CD8-positive, alpha-beta memory T cell (primary cell): ENCODE results near the gene C1orf174. TPM values are rescaled to one million over a fixed set of nuclear protein-coding genes. Genes with fewer than 3 reads are reported as not detected.

Experiments
- CTCF ChIA-PET: fragments of 350-600 bp; sonication (Branson Sonifier 250); formaldehyde crosslinking; loops from one replicate; lab custom pipeline; 2021; ENCODE audit warnings: antibody characterized with exemption; lab: Charles Lee
- POLR2A ChIA-PET: fragments of 350-600 bp; sonication (Branson Sonifier 250); formaldehyde crosslinking; loops from one replicate; lab custom pipeline; 2021; ENCODE audit warnings: antibody characterized with exemption; lab: Charles Lee
- DNase-seq, 5 donors: peaks; one replicate each; pipeline versions ENCODE4 v3.0.0 to v3.0.0-alpha.2; 2020 to 2022; ENCODE audit warnings: mixed read lengths in 1 of 5
- H3K27ac ChIP-seq: one replicate; pipeline ENCODE4 v1.7.0; 2013; ENCODE audit warnings: low read depth, mild to moderate bottlenecking, low read length, moderate library complexity
- H3K27me3 ChIP-seq: 2 replicates; pipeline ENCODE4 v1.7.0; 2013; ENCODE audit warnings: low read length, mild to moderate bottlenecking; ENCODE audit not compliant: insufficient read depth, poor library complexity, severe bottlenecking
- H3K36me3 ChIP-seq: 2 replicates; pipeline ENCODE4 v1.7.0; 2013; ENCODE audit warnings: mild to moderate bottlenecking, low read length, moderate library complexity; ENCODE audit not compliant: insufficient read depth
- H3K4me1 ChIP-seq: 2 replicates; pipeline ENCODE4 v1.7.0; 2013; ENCODE audit warnings: mild to moderate bottlenecking, low read length, moderate library complexity; ENCODE audit not compliant: insufficient read depth
- H3K4me3 ChIP-seq: 2 replicates; pipeline ENCODE4 v1.7.0; 2013; ENCODE audit warnings: mild to moderate bottlenecking, low read length
- H3K9me3 ChIP-seq: 2 replicates; pipeline ENCODE4 v1.7.0; 2013; ENCODE audit warnings: mild to moderate bottlenecking, low read length
- H3K27ac Mint-ChIP-seq, 8 donors: one replicate each; pipeline ENCODE4 v1.8.0; 2020 to 2021; ENCODE audit warnings: mixed read lengths in 8 of 8, mild to moderate bottlenecking in 6 of 8, inconsistent platforms in 3 of 8, moderate library complexity in 3 of 8
- H3K27me3 Mint-ChIP-seq, 2 donors: one replicate each; pipeline ENCODE4 v1.8.0; 2020 to 2021; ENCODE audit warnings: mixed read lengths in 2 of 2, mild to moderate bottlenecking in 1 of 2, moderate library complexity in 1 of 2
- H3K36me3 Mint-ChIP-seq, 3 donors: one replicate each; pipeline ENCODE4 v1.8.0; 2020 to 2021; ENCODE audit warnings: mixed read lengths in 3 of 3, inconsistent platforms in 1 of 3, mild to moderate bottlenecking in 1 of 3
- H3K4me1 Mint-ChIP-seq, 3 donors: one replicate each; pipeline ENCODE4 v1.8.0; 2020 to 2021; ENCODE audit warnings: mixed read lengths in 3 of 3, inconsistent platforms in 1 of 3, mild to moderate bottlenecking in 1 of 3
- H3K4me3 Mint-ChIP-seq, 7 donors: one replicate each; pipeline ENCODE4 v1.8.0; 2020 to 2021; ENCODE audit warnings: mixed read lengths in 7 of 7, mild to moderate bottlenecking in 6 of 7, moderate library complexity in 4 of 7, inconsistent platforms in 2 of 7
- H3K9me3 Mint-ChIP-seq, 5 donors: one replicate each; pipeline ENCODE4 v1.8.0; 2020 to 2022; ENCODE audit warnings: mixed read lengths in 5 of 5, mild to moderate bottlenecking in 3 of 5, moderate library complexity in 2 of 5, inconsistent platforms in 1 of 5
- polyA plus RNA-seq: library from polyadenylated mRNA; unstranded; fragments of 300-500 nt; fragmentation: Illumina TruSeq; gene quantifications from one replicate; pipeline ENCODE4 v1.2.3, GENCODE V29; 2021
- total RNA-seq, 2 experiments: library from RNA; stranded (reverse); gene quantifications; one replicate each; pipeline ENCODE4 v1.2.3, GENCODE V29; 2021

Gene C1orf174
- total and polyA plus RNA-seq, 3 experiments from 2014 or later = 31.1 to 51.8 (median 49.7) TPM

DNA sequence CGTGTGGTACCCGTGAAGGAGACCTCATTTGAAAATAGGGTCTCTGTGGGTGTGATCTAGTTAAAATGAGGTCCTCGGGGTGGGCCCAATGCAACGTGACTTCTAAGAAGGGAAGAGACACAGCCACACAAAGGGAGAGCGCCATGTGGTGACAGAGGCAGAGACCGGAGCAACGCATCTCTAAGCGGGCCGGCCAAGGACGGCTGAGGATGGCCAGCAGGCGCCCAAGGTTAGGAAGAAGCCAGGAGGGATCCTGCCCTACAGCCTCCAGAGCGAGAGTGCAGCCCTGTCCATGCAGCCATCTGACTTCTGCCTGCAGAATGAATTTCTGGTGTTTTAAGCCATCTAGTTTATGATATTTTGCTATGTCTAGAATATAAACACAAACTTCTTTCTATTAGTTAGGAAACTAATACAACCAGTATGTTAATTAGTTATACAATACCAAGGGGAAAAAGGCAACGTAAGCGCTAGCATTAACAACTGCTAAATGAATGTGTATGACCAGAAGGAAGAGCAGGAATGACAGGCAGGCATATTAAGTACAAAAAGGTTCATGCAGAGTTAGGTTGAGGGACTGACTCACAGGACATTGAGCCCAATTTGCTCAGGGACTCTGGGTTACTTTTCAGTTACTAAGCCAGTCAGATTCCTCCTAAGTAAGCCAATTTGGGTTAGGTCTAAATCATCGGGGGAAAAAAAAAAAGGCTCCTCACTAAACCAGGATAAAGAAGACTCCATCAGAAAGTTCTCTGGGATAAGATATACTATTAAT, 47.2 kb downstream of the C1orf174 start:
- Histone ChIP-seq H3K4me3 (no peak overlapping the region), H3K27me3 (no peaks in the 10 kb centered on the region), H3K36me3 (peaks cover 21% of the 10 kb centered on the region), H3K4me1 (peaks cover 16% of the 10 kb centered on the region), H3K9me3 (no peaks in the 10 kb centered on the region), H3K27ac (no peak overlapping the region)
- H3K9me3 Mint-ChIP-seq = no peaks in the 10 kb centered on the region
- H3K27ac Mint-ChIP-seq = peak overlapping the region in 1 of 8 donors; percentile 54
- H3K36me3 Mint-ChIP-seq = peaks cover 0 to 50% (median 13%) of the 10 kb centered on the region in 3 donors
- peaks cover 15 to 38% (median 32%) of the 10 kb centered on the region in 3 donors for H3K4me1 Mint-ChIP-seq
- no peak for DNase-seq
- H3K27me3 Mint-ChIP-seq = no peaks in the 10 kb centered on the region
- peak overlapping the region in 1 of 7 donors; percentile 71 for H3K4me3 Mint-ChIP-seq
- CTCF ChIA-PET = no interaction called here
- POLR2A ChIA-PET = no interaction called here

DNA sequence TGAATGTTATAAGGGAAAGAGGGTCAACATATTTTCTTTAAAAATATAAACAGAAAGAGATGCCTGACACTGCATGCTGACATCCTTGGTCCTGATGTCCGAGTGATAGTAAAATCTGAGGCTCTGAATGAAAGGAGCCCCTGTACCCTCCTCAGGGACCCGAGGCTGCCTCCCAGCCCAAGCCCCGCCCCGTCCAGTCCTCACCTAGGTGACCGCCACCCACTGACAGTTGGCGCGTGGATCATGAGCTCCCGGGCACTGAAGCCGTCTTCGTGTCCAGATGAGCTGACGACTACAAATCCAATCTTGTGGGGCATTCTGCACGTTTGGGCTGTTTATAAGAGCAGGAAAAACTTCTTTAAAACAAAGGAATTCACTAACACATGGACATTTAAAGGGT, 48.0 kb downstream of the C1orf174 start:
- Histone ChIP-seq H3K27ac (no peak overlapping the region), H3K9me3 (no peaks in the 10 kb centered on the region), H3K4me1 (peaks cover 13% of the 10 kb centered on the region), H3K36me3 (peaks cover 21% of the 10 kb centered on the region), H3K4me3 (no peak overlapping the region), H3K27me3 (no peaks in the 10 kb centered on the region)
- no peak for DNase-seq
- H3K9me3 Mint-ChIP-seq = no peaks in the 10 kb centered on the region
- H3K36me3 Mint-ChIP-seq = peaks cover 0 to 54% (median 15%) of the 10 kb centered on the region in 3 donors
- H3K4me3 Mint-ChIP-seq = peak overlapping the region in 1 of 7 donors; percentile 5
- peaks cover 13 to 33% (median 28%) of the 10 kb centered on the region in 3 donors for H3K4me1 Mint-ChIP-seq
- H3K27me3 Mint-ChIP-seq = no peaks in the 10 kb centered on the region
- no peak overlapping the region for H3K27ac Mint-ChIP-seq
- ChIA-PET POLR2A (interaction anchor here (0.8 kb wide), 1 partner anchor 48 kb away, joined by 3 read pairs; the partner anchor contains the start of gene C1orf174), CTCF (no interaction called here)

DNA sequence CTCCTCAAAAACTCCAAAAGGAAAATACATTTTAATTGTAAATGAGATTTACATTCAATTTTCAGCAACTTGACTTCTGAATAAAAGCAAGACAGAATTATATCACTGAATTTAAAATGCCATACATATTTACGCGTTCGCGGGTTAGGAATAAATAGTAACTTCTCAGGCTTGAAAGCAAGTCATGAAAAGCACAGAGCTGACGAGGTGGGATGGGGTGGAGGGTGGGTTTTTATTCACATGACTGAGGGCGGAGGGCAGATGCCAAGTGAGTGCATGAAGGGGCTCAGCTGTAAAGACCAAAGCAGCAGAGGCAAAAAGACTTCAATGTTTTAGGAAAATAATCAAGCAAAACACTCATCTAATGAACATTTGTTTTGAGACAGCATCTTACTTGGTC, 48.8 kb downstream of the C1orf174 start:
- Mint-ChIP-seq H3K27me3 (no peaks in the 10 kb centered on the region), H3K27ac (no peak overlapping the region), H3K4me3 (no peak overlapping the region), H3K4me1 (peaks cover 12 to 31% (median 25%) of the 10 kb centered on the region in 3 donors), H3K36me3 (peaks cover 3 to 58% (median 21%) of the 10 kb centered on the region in 3 donors), H3K9me3 (no peaks in the 10 kb centered on the region)
- peaks cover 24% of the 10 kb centered on the region for H3K36me3 ChIP-seq
- H3K27ac ChIP-seq = no peak overlapping the region
- no peaks in the 10 kb centered on the region for H3K9me3 ChIP-seq
- POLR2A ChIA-PET = interaction anchor here (0.8 kb wide), 1 partner anchor 49 kb away, joined by 3 read pairs; the partner anchor contains the start of gene C1orf174
- no peak overlapping the region for H3K4me3 ChIP-seq
- CTCF ChIA-PET = no interaction called here
- no peak for DNase-seq
- H3K4me1 ChIP-seq = peaks cover 12% of the 10 kb centered on the region
- no peaks in the 10 kb centered on the region for H3K27me3 ChIP-seq

DNA sequence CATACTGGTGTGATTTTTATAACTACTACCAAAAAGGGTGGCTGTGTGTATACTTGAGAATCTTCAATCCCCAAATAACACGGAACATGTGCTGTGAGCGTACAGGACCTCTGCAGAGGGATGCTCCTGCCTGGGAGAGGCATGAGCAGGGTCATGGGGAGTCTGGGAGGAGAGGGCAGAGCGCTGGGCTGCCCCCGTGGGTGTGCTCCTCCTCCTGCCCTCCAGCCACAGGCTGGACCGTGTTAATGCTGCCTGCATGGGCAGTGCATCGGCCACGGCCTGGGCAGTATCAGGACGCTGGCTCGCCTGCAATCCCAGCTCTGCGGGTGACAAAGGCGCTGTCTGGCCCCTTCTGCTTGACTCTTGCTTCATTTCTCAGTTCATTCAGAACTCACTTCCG, 49.2 kb downstream of the C1orf174 start:
- Mint-ChIP-seq H3K9me3 (no peaks in the 10 kb centered on the region), H3K36me3 (peaks cover 3 to 59% (median 21%) of the 10 kb centered on the region in 3 donors), H3K4me3 (no peak overlapping the region), H3K27me3 (no peaks in the 10 kb centered on the region), H3K27ac (no peak overlapping the region), H3K4me1 (peaks cover 8 to 26% (median 20%) of the 10 kb centered on the region in 3 donors)
- H3K27me3 ChIP-seq = no peaks in the 10 kb centered on the region
- ChIA-PET POLR2A (no interaction called here), CTCF (no interaction called here)
- H3K4me3 ChIP-seq = no peak overlapping the region
- no peak for DNase-seq
- H3K4me1 ChIP-seq = peaks cover 8% of the 10 kb centered on the region
- H3K9me3 ChIP-seq = no peaks in the 10 kb centered on the region
- no peak overlapping the region for H3K27ac ChIP-seq
- peaks cover 24% of the 10 kb centered on the region for H3K36me3 ChIP-seq

DNA sequence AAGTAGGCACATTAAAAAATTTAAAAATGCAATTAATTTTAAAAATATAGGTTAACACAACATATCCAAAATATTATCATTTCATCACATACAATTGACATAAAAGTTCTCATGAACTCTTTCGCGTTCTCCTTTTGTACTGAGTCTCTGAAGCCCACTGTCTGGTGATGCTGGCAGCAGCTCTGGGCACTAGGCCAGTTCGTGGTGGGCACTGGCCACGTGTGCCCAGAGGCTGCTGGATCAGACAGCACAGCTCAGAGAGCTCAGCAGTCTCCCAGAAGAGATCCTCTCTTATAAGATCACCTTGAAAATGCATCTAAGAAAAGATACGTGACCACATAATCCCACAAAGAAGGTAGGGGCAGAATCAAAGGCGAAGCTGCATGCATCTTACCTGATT, 53.0 kb downstream of the C1orf174 start:
- Histone ChIP-seq H3K27me3 (no peaks in the 10 kb centered on the region), H3K36me3 (peaks cover 24% of the 10 kb centered on the region), H3K9me3 (no peaks in the 10 kb centered on the region), H3K4me3 (no peak overlapping the region), H3K4me1 (no peaks in the 10 kb centered on the region), H3K27ac (no peak overlapping the region)
- Mint-ChIP-seq H3K4me1 (no peaks in the 10 kb centered on the region), H3K27me3 (no peaks in the 10 kb centered on the region), H3K9me3 (no peaks in the 10 kb centered on the region), H3K4me3 (no peak overlapping the region), H3K36me3 (peaks cover 3 to 80% (median 26%) of the 10 kb centered on the region in 3 donors), H3K27ac (no peak overlapping the region)
- CTCF ChIA-PET = no interaction called here
- POLR2A ChIA-PET = no interaction called here
- DNase-seq = no peak

DNA sequence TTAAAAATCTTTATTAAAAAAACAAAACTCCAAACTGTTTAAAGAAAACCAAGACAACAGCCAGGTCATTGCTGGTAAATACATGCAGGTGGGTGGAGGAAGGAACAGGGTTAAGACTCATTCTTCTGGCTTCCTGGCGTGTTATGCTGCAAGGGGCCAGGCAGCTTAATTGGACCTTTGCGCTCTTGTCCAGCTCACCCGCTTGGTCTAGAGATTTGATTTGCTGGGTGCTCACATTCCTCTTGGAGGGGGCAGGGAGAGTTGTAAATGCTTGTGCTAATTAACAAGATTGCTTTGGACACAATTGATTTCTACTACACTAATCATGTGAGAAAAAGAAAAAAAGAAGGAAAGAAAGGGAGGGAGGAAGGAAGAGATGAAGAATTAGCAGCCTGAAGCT, 53.5 kb downstream of the C1orf174 start:
- peaks cover 19% of the 10 kb centered on the region for H3K36me3 ChIP-seq
- no peaks in the 10 kb centered on the region for H3K27me3 ChIP-seq
- Mint-ChIP-seq H3K27ac (no peak overlapping the region), H3K4me1 (no peaks in the 10 kb centered on the region), H3K4me3 (no peak overlapping the region), H3K9me3 (no peaks in the 10 kb centered on the region), H3K27me3 (no peaks in the 10 kb centered on the region), H3K36me3 (peaks cover 3 to 78% (median 23%) of the 10 kb centered on the region in 3 donors)
- no peaks in the 10 kb centered on the region for H3K4me1 ChIP-seq
- no peak for DNase-seq
- CTCF ChIA-PET = no interaction called here
- no peak overlapping the region for H3K27ac ChIP-seq
- POLR2A ChIA-PET = no interaction called here
- H3K4me3 ChIP-seq = no peak overlapping the region
- no peaks in the 10 kb centered on the region for H3K9me3 ChIP-seq

DNA sequence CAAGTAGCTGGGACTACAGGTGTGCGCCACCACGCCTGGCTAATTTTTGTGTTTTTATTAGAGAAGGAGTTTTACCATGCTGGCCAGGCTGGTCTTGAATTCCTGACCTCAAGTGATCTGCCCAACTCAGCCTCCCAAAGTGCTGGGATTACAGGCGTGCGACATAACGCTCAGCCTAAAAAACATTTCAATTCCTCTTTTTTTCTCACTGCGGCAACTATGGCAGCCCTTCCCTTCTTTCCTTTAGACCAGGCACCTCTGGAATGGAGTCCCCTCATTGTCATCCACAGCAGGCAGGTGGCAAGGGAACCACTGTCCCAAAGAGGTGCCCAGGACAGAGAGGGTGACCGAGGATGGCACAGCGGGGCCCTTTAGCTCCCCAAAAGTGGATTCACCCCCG, 57.2 kb downstream of the C1orf174 start:
- ChIA-PET CTCF (no interaction called here), POLR2A (no interaction called here)
- H3K36me3 Mint-ChIP-seq = peaks cover 22 to 81% (median 33%) of the 10 kb centered on the region in 3 donors
- no peaks in the 10 kb centered on the region for H3K4me1 Mint-ChIP-seq
- H3K36me3 ChIP-seq = peaks cover 15% of the 10 kb centered on the region
- DNase-seq = no peak
- no peaks in the 10 kb centered on the region for H3K9me3 ChIP-seq
- H3K4me1 ChIP-seq = no peaks in the 10 kb centered on the region
- no peaks in the 10 kb centered on the region for H3K27me3 ChIP-seq
- H3K27ac ChIP-seq = no peak overlapping the region
- H3K27me3 Mint-ChIP-seq = no peaks in the 10 kb centered on the region
- no peak overlapping the region for H3K27ac Mint-ChIP-seq
- no peaks in the 10 kb centered on the region for H3K9me3 Mint-ChIP-seq
- no peak overlapping the region for H3K4me3 ChIP-seq
- H3K4me3 Mint-ChIP-seq = no peak overlapping the region

DNA sequence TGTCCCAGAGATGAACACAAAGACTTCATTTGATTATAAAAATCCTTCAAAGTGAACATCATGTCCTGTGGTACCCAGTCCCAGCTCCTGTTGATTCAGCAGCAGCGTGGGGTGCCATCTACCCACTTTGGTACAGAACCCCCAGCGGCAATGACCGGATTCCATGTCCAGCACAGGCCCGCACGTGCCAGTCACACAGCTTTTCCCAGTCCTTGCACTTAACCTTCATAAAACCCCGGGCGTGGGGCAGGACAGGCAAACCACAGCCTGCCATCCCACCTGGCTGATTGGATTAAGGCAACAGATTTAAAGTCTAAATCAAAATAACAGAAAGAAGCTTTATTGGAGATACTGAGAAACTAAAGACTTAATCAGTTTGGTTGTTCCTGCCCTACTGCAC, 58.6 kb downstream of the C1orf174 start:
- POLR2A ChIA-PET = no interaction called here

More for the DNA sequence above, 58.6 kb downstream of the C1orf174 start:
- no peaks in the 10 kb centered on the region for H3K4me1 Mint-ChIP-seq
- Histone ChIP-seq H3K4me1 (no peaks in the 10 kb centered on the region), H3K27ac (no peak overlapping the region), H3K4me3 (no peak overlapping the region), H3K9me3 (no peaks in the 10 kb centered on the region), H3K27me3 (no peaks in the 10 kb centered on the region), H3K36me3 (peaks cover 26% of the 10 kb centered on the region)
- DNase-seq = no peak
- H3K27me3 Mint-ChIP-seq = no peaks in the 10 kb centered on the region
- H3K9me3 Mint-ChIP-seq = peaks cover 0 to 4% (median 0%) of the 10 kb centered on the region in 5 donors
- peaks cover 30 to 82% (median 36%) of the 10 kb centered on the region in 3 donors for H3K36me3 Mint-ChIP-seq
- CTCF ChIA-PET = no interaction called here
- H3K27ac Mint-ChIP-seq = peak overlapping the region in 1 of 8 donors; percentile 57
- no peak overlapping the region for H3K4me3 Mint-ChIP-seq
